SIG-M5 (cell line): Measurements from ENCODE around the gene C15orf39.

ENCODE experiments used
- DNase-seq: peaks from one replicate; lab custom pipeline; 2025; lab: John Stamatoyannopoulos, UW

Gene C15orf39

DNA sequence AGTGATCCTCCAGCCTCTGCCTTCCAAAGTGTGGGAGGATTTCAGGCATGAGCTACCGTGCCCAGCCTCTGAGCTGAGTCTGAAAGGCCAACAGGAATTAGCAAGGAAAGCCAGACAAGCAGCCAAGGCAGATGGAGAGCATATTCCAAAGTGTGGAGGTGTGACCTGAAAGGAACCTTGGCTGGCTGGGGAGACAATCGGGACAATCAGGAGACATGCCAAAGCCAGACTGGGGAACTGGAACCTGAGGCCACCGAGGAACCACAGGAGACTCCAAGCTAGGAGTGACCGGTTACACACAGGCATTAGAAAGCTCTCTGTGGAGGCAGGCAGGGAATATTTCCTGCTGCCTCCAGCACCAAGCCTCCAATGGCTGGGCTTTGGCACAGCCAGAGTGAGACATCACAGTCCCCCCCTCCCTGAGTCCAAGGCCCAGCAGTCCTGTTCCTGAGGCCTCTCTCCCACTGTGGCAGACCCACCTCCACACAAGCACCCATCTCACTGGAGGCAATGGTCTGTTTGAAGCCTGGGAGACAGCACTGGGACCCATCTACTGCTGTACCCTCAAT lies 4.5 kb upstream of the C15orf39 start:
- DNase-seq, result no peak

DNA sequence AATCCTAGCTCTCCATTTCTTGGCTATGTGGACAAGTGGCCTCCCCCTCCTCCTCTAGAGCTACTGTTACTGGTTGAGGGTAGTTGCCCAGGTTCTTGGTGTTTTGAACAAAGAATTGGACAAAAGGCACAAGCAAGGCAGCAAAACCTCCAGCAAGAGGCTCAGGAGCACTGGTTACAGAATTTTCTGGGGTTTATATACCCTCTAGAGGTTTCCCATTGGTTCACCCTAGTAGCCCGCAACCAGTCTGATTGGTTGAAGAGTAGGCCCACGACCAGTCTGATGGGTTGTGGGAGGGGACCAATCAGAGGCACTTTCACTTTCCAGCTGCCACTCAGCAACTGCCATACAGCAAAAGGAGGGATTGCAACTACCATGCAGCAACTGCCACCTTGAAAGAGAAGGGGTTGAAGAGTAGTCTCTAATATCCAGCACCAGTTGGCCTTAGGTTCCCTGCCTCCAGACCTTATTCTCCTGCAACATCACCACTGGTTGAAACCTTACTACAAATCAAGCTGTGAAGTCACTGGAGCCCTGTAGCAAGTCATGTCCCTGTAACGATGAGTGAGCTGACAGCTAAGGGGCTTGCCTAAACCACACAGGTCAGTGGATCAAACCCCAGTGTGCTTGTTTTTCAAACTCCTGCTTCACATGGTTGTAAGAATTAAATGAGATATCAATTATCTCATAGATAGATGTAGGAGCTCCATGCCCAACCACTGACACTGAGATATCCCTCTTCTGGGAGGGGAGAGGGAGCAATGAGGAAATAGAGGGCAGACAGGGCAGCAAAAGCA lies 2.9 kb upstream of the C15orf39 start:
- DNase-seq, result no peak

DNA sequence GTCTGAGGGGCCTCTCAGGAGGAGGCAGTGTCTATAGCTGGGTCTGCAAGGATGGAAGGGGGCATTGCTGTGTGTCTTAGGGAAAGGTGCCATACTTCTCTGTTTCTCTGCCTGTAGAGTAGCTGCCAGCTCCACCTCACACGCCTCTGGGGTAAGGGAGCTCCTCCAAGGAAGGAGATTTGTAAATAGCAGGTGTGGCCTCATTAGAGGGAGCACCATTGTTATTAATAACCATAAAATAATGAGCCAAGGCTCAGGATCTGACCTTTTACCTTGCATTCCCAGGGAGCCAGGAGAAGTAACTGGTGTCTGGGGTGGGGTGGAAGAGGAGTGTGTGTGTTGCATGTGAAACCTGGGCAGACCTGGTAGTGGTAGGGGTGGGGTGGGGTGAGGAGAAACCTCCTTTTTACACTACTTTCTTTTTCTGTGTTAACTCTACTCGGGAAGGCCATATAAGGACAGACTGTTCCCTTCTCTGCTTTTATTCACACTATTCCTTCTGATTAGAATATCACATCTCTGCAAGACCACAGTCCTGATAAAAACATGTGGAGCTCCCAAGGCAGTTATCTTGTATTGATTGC lies 2.2 kb upstream of the C15orf39 start:
- DNase-seq, result no peak

- DNase-seq, result no peak
These were observed 1.3 kb upstream of the C15orf39 start for GRCh38 chr15:75200391-75200764.

GRCh38 chr15:75200765-75201615 lies 692 bp upstream of the C15orf39 start:
- DNase-seq, result no peak

DNA sequence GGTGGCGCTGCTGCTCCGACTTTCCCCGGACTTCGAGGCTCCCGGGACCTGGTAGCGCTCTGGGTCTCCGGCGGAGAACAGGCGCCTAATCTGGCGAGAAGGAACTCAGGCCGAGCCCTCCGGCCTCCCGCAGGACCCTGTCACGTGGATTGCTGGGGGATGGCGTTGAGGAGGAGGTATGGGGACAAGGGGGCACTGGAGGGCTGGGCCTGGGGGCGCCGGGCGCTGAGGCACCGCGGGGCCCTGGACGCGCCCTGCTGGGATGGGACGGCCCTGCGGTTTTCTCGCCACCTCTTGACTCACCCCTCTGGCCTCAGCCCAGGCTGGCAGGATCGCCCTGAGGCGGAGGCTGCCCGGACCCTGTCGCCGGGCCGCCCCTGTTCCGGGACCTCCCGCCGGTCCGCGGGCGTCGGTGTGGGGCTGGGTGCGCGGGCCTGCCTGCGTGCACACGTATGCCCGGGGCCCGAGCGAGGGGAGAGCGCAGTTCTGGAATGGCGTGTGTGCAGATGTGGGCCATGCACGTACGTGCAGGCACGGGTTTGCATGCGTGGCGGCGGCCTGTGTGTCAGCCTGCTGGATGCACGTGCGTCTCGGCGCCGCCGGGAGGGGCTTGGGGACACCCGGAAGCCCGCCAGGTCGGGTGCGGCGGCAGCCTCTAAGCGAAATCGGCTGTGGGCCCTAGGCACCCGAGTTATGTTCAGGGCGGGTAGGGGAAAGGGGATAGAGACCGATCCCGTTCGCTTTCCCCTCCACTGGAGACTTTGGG lies 752 bp downstream of the C15orf39 start:
- no peak for DNase-seq

GRCh38 chr15:75203017-75203907 lies 1.6 kb downstream of the C15orf39 start:
- no peak for DNase-seq

DNA sequence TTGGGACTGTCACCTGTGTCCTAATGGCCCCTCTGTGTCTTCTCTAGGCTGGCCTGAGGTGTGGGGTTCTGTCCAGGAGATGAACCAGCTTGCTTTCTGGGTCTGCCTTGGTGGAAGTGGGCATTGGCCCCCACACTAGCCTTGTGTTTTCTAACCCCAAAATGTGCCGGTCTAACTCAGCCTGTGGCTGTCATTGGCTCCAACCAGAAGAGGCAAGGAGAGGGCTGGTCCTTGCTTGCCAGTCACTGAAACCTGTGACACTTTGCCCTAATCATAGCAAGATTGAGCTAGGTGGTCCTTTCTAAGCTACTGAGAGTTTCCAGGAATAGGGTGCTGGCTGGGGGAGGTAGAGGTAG lies 2.2 kb downstream of the C15orf39 start:
- no peak for DNase-seq

- DNase-seq, result no peak
These were observed 2.8 kb downstream of the C15orf39 start for GRCh38 chr15:75204340-75205063.

- DNase-seq, result no peak
These were observed 3.3 kb downstream of the C15orf39 start for GRCh38 chr15:75205064-75205395.

GRCh38 chr15:75206006-75206405 lies 4.3 kb downstream of the C15orf39 start:
- DNase-seq, result no peak

DNA sequence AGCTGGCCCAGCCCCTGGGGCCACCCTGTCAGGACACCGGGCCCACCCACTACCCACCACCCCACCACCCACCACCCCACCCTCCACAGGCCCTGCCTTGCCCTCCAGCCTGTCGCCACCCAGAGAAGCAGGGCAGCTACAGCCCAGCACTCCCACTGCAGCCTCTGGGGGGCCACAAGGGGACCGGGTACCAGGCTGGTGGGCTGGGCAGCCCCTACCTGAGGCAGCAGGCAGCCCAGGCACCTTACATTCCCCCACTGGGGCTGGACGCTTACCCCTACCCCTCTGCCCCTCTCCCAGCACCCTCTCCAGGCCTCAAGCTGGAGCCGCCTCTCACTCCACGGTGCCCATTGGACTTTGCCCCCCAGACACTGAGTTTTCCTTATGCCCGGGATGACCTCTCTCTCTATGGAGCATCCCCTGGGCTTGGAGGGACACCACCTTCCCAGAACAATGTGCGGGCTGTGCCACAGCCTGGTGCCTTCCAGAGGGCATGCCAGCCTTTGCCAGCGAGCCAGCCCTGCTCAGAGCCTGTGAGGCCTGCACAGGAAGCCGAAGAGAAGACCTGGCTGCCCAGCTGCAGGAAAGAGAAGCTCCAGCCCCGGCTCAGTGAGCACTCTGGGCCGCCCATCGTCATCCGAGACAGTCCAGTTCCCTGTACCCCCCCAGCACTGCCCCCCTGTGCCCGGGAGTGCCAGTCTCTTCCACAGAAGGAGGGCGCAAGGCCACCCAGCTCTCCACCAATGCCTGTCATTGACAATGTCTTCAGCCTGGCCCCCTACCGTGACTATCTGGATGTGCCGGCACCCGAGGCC lies 5.3 kb downstream of the C15orf39 start:
- no peak for DNase-seq

- DNase-seq, result no peak
These were observed 6.2 kb downstream of the C15orf39 start for GRCh38 chr15:75207618-75208500.

- DNase-seq, result no peak
These were observed 7.0 kb downstream of the C15orf39 start for GRCh38 chr15:75208501-75209288.

DNA sequence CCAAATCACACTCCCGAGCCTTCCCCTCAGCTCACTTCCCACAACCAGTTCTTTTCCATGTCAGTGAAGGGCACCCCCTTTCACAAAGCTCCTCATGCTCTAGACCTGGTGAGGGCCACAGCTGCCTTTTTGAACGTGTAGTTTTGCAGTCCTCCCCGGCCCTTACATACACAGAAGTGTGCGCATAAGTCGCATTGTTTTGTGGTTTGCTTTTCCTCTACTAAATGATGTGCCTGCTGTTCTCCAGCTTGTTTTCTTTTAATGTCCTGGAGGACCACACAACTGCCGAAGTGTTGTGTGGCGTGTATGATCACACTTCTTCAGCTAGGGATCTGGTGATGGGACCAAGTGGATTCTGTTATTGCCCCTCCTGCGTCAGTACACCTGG lies 7.6 kb downstream of the C15orf39 start:
- DNase-seq, result no peak

DNA sequence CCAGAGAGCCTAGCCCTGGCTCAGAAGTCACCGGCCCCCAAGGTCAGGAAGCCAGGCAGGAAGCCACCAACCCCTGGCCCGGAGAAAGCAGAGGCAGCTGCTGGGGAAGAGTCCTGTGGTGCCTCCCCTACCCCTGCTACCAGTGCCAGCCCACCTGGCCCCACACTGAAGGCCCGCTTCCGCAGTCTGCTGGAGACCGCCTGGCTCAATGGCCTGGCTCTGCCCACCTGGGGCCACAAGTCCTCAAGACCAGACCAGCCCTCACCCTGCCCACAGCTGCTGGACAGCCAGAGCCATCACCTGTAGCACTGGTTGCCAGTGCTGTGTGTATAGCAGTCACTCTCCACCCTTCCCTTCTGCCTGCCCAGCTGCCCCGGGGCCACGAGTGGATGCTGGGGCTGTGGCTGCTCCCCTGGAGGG lies 9.1 kb downstream of the C15orf39 start:
- DNase-seq, result no peak

- no peak for DNase-seq
These were observed 9.9 kb downstream of the C15orf39 start for GRCh38 chr15:75211436-75212199.
